Adipocyte (in vitro differentiated cells): ENCODE data around the gene ERBB2.

Experiments
- DNase-seq: peaks from one replicate; pipeline ENCODE4 v3.0.0-alpha.2; 2015; ENCODE audit warnings: low read depth
- H3K27me3 ChIP-seq: replicated peaks from 2 replicates; pipeline ENCODE4 v1.7.0; 2013; ENCODE audit warnings: mild to moderate bottlenecking, low read length, moderate library complexity; ENCODE audit not compliant: control insufficient read depth, insufficient read depth
- H3K36me3 ChIP-seq: 2 replicates; pipeline ENCODE4 v1.7.0; 2013; ENCODE audit warnings: low read length, mild to moderate bottlenecking, moderate library complexity; ENCODE audit not compliant: control insufficient read depth, insufficient read depth, severe bottlenecking
- H3K4me1 ChIP-seq: 2 replicates; pipeline ENCODE4 v1.7.0; 2013; ENCODE audit warnings: mild to moderate bottlenecking, low read length, moderate library complexity; ENCODE audit not compliant: control insufficient read depth, insufficient read depth
- H3K4me3 ChIP-seq: 2 replicates; pipeline ENCODE4 v1.7.0; 2013; ENCODE audit warnings: mild to moderate bottlenecking, low read length, moderate library complexity
- H3K9ac ChIP-seq: 2 replicates; pipeline ENCODE4 v1.7.0; 2013; ENCODE audit warnings: mild to moderate bottlenecking, low read length, moderate library complexity
- H3K9me3 ChIP-seq: 2 replicates; pipeline ENCODE4 v1.7.0; 2013; ENCODE audit warnings: mild to moderate bottlenecking, low read length, moderate library complexity; ENCODE audit not compliant: control insufficient read depth

Gene ERBB2

GRCh38 chr17:39711851-39712250 lies 12.0 kb downstream of the ERBB2 start:
- Histone ChIP-seq H3K9me3 (no peaks in the 10 kb centered on the region), H3K4me3 (no peak overlapping the region), H3K27me3 (no peaks in the 10 kb centered on the region), H3K36me3 (peaks cover 68% of the 10 kb centered on the region), H3K4me1 (no peaks in the 10 kb centered on the region), H3K9ac (no peak overlapping the region)
- DNase-seq = no peak

GRCh38 chr17:39714234-39714633 lies 14.4 kb downstream of the ERBB2 start:
- H3K9ac ChIP-seq = no peak overlapping the region
- no peak for DNase-seq
- H3K9me3 ChIP-seq = no peaks in the 10 kb centered on the region
- H3K4me3 ChIP-seq = no peak overlapping the region
- H3K27me3 ChIP-seq = no peaks in the 10 kb centered on the region
- no peaks in the 10 kb centered on the region for H3K4me1 ChIP-seq
- peaks cover 60% of the 10 kb centered on the region for H3K36me3 ChIP-seq

- Histone ChIP-seq H3K4me1 (no peaks in the 10 kb centered on the region), H3K27me3 (no peaks in the 10 kb centered on the region), H3K36me3 (peaks cover 50% of the 10 kb centered on the region), H3K9ac (no peak overlapping the region), H3K4me3 (no peak overlapping the region), H3K9me3 (no peaks in the 10 kb centered on the region)
- DNase-seq = no peak
Observed at GRCh38 chr17:39715375-39716072, 15.7 kb downstream of the ERBB2 start.

- Histone ChIP-seq H3K9me3 (no peaks in the 10 kb centered on the region), H3K4me3 (no peak overlapping the region), H3K36me3 (peaks cover 48% of the 10 kb centered on the region), H3K27me3 (no peaks in the 10 kb centered on the region), H3K4me1 (no peaks in the 10 kb centered on the region), H3K9ac (no peak overlapping the region)
- DNase-seq = no peak
Observed at GRCh38 chr17:39716073-39716818, 16.4 kb downstream of the ERBB2 start.

GRCh38 chr17:39716879-39717536 lies 17.1 kb downstream of the ERBB2 start:
- Histone ChIP-seq H3K9ac (no peak overlapping the region), H3K36me3 (peaks cover 42% of the 10 kb centered on the region), H3K27me3 (no peaks in the 10 kb centered on the region), H3K4me3 (no peak overlapping the region), H3K9me3 (no peaks in the 10 kb centered on the region), H3K4me1 (no peaks in the 10 kb centered on the region)
- DNase-seq = no peak

- no peak for DNase-seq
- Histone ChIP-seq H3K36me3 (peaks cover 40% of the 10 kb centered on the region), H3K4me1 (no peaks in the 10 kb centered on the region), H3K27me3 (no peaks in the 10 kb centered on the region), H3K9me3 (no peaks in the 10 kb centered on the region), H3K9ac (no peak overlapping the region), H3K4me3 (no peak overlapping the region)
Observed at GRCh38 chr17:39717660-39718059, 17.8 kb downstream of the ERBB2 start.

GRCh38 chr17:39719563-39720355 lies 19.9 kb downstream of the ERBB2 start:
- Histone ChIP-seq H3K9ac (no peak overlapping the region), H3K9me3 (no peaks in the 10 kb centered on the region), H3K36me3 (peaks cover 38% of the 10 kb centered on the region), H3K4me1 (no peaks in the 10 kb centered on the region), H3K27me3 (no peaks in the 10 kb centered on the region), H3K4me3 (no peak overlapping the region)
- no peak for DNase-seq

- H3K27me3 ChIP-seq = no peaks in the 10 kb centered on the region
- H3K36me3 ChIP-seq = peaks cover 27% of the 10 kb centered on the region
- no peak for DNase-seq
- H3K9me3 ChIP-seq = no peaks in the 10 kb centered on the region
- no peaks in the 10 kb centered on the region for H3K4me1 ChIP-seq
- no peak overlapping the region for H3K9ac ChIP-seq
- no peak overlapping the region for H3K4me3 ChIP-seq
Observed at GRCh38 chr17:39722104-39722503, 22.2 kb downstream of the ERBB2 start.

GRCh38 chr17:39722965-39723848 lies 23.3 kb downstream of the ERBB2 start:
- Histone ChIP-seq H3K36me3 (peaks cover 25% of the 10 kb centered on the region), H3K9ac (no peak overlapping the region), H3K4me3 (no peak overlapping the region), H3K27me3 (no peaks in the 10 kb centered on the region), H3K9me3 (no peaks in the 10 kb centered on the region), H3K4me1 (no peaks in the 10 kb centered on the region)
- no peak for DNase-seq

GRCh38 chr17:39724731-39725130 lies 24.9 kb downstream of the ERBB2 start:
- Histone ChIP-seq H3K27me3 (no peaks in the 10 kb centered on the region), H3K4me1 (peaks cover 6% of the 10 kb centered on the region), H3K9me3 (no peaks in the 10 kb centered on the region), H3K36me3 (peaks cover 25% of the 10 kb centered on the region), H3K4me3 (no peak overlapping the region), H3K9ac (no peak overlapping the region)
- DNase-seq = no peak
